Parathyroid adenoma (tissue), 2 donors: ENCODE data around the gene PRR3.
A peak's percentile ranks its signal among the peaks of the same experiment; 100 is the strongest.

ENCODE experiments used
- H2AFZ ChIP-seq: fragments of 300-600 bp; sonication (generic); one replicate; pipeline ENCODE4 v1.7.0; 2017; ENCODE audit warnings: antibody characterized with exemption, mild to moderate bottlenecking
- H3K27ac ChIP-seq: fragments of 300-600 bp; sonication (generic); one replicate; pipeline ENCODE4 v1.7.0; 2017
- H3K27me3 ChIP-seq: fragments of 300-600 bp; sonication (generic); one replicate; pipeline ENCODE4 v1.7.0; 2017; ENCODE audit warnings: low read length; ENCODE audit not compliant: control insufficient read depth, insufficient read depth
- H3K36me3 ChIP-seq: fragments of 300-600 bp; sonication (generic); one replicate; pipeline ENCODE4 v1.7.0; 2017; ENCODE audit warnings: low read length; ENCODE audit not compliant: control insufficient read depth, insufficient read depth
- H3K4me1 ChIP-seq: fragments of 300-600 bp; sonication (generic); one replicate; pipeline ENCODE4 v1.7.0; 2017; ENCODE audit warnings: control low read depth
- H3K4me2 ChIP-seq: fragments of 300-600 bp; sonication (generic); one replicate; pipeline ENCODE4 v1.7.0; 2017; ENCODE audit warnings: low read length
- H3K4me3 ChIP-seq: fragments of 300-600 bp; sonication (generic); one replicate; pipeline ENCODE4 v1.7.0; 2017; ENCODE audit warnings: low read depth, low read length
- H3K79me2 ChIP-seq: fragments of 300-600 bp; sonication (generic); one replicate; pipeline ENCODE4 v1.7.0; 2017; ENCODE audit warnings: control low read depth
- H3K9ac ChIP-seq: fragments of 300-600 bp; sonication (generic); one replicate; pipeline ENCODE4 v1.7.0; 2017; ENCODE audit warnings: mild to moderate bottlenecking
- H3K9me3 ChIP-seq: fragments of 300-600 bp; sonication (generic); one replicate; pipeline ENCODE4 v1.7.0; 2017; ENCODE audit warnings: low read length; ENCODE audit not compliant: control insufficient read depth
- CTCF ChIP-seq: fragments of 300-600 bp; sonication (generic); IDR thresholded peaks from one replicate; pipeline ENCODE4 v1.7.0; 2017; ENCODE audit warnings: antibody characterized with exemption, mild to moderate bottlenecking
- donor health status: primary hyperparathyroidism.

PRR3 gene

GRCh38 chr6:30568245-30568644 is 11.2 kb downstream of the PRR3 start:
- H3K36me3 ChIP-seq: no peaks in the 10 kb centered on the region
- H2AFZ ChIP-seq: no peak overlapping the region
- H3K27me3 ChIP-seq: no peaks in the 10 kb centered on the region
- no peak for TF ChIP-seq CTCF
- no peaks in the 10 kb centered on the region for H3K9me3 ChIP-seq
- no peak overlapping the region for H3K4me3 ChIP-seq
- no peak overlapping the region for H3K9ac ChIP-seq
- no peak overlapping the region for H3K4me2 ChIP-seq
- H3K27ac ChIP-seq: no peak overlapping the region
- peaks cover 14% of the 10 kb centered on the region for H3K4me1 ChIP-seq
- peaks cover 23% of the 10 kb centered on the region for H3K79me2 ChIP-seq

GRCh38 chr6:30570263-30570662 is 13.2 kb downstream of the PRR3 start:
- H3K4me2 ChIP-seq: peak overlapping the region; percentile 89
- H3K27ac ChIP-seq: no peak overlapping the region
- H3K79me2 ChIP-seq: peaks cover 28% of the 10 kb centered on the region
- peak overlapping the region; percentile 69 for H2AFZ ChIP-seq
- peaks cover 14% of the 10 kb centered on the region for H3K4me1 ChIP-seq
- H3K4me3 ChIP-seq: peak overlapping the region; percentile 99
- H3K9me3 ChIP-seq: no peaks in the 10 kb centered on the region
- TF ChIP-seq CTCF: no peak
- H3K9ac ChIP-seq: no peak overlapping the region
- H3K36me3 ChIP-seq: no peaks in the 10 kb centered on the region
- no peaks in the 10 kb centered on the region for H3K27me3 ChIP-seq

- Histone ChIP-seq H3K4me2 (peak overlapping the region; percentile 89), H3K79me2 (peaks cover 32% of the 10 kb centered on the region), H2AFZ (peak overlapping the region; percentile 69), H3K4me1 (peaks cover 11% of the 10 kb centered on the region), H3K4me3 (peak overlapping the region; percentile 99), H3K27ac (peak overlapping the region; percentile 73), H3K36me3 (no peaks in the 10 kb centered on the region), H3K9ac (peak overlapping the region; percentile 11), H3K27me3 (no peaks in the 10 kb centered on the region), H3K9me3 (no peaks in the 10 kb centered on the region)
- no peak for TF ChIP-seq CTCF
Measured at GRCh38 chr6:30570740-30571074, 13.6 kb downstream of the PRR3 start.

GRCh38 chr6:30571075-30571761 is 14.1 kb downstream of the PRR3 start, which contains the start of gene ABCF1:
ABCF1 (plus strand) TSS chr6:30571442; CDS start chr6:30571488, 46 bp downstream.
- H3K4me3 ChIP-seq: peak within 1 kb of the TSS; percentile 99
- H3K27me3 ChIP-seq: no peaks in the 10 kb centered on the region
- H3K79me2 ChIP-seq: peaks cover 32% of the 10 kb centered on the region
- peak within 1 kb of the TSS; percentile 89 for H3K4me2 ChIP-seq
- H3K9me3 ChIP-seq: no peaks in the 10 kb centered on the region
- no peaks in the 10 kb centered on the region for H3K36me3 ChIP-seq
- H3K9ac ChIP-seq: peak within 1 kb of the TSS; percentile 11
- TF ChIP-seq CTCF: no peak
- peaks cover 9% of the 10 kb centered on the region for H3K4me1 ChIP-seq
- H3K27ac ChIP-seq: peak within 1 kb of the TSS; percentile 73
- peak within 1 kb of the TSS; percentile 69 for H2AFZ ChIP-seq

- no peaks in the 10 kb centered on the region for H3K9me3 ChIP-seq
- no peaks in the 10 kb centered on the region for H3K36me3 ChIP-seq
- peaks cover 35% of the 10 kb centered on the region for H3K79me2 ChIP-seq
- TF ChIP-seq CTCF: no peak
- peak overlapping the region; percentile 99 for H3K4me3 ChIP-seq
- H3K4me2 ChIP-seq: peak overlapping the region; percentile 89
- no peaks in the 10 kb centered on the region for H3K27me3 ChIP-seq
- peak overlapping the region; percentile 2 for H3K9ac ChIP-seq
- peak overlapping the region; percentile 69 for H2AFZ ChIP-seq
- peak overlapping the region; percentile 73 for H3K27ac ChIP-seq
- H3K4me1 ChIP-seq: peaks cover 9% of the 10 kb centered on the region
Measured at GRCh38 chr6:30571762-30572082, 14.6 kb downstream of the PRR3 start.
